HL-60 (cell line): ENCODE results near the gene GNAT2.

Experiments
- CTCF ChIP-seq: IDR thresholded peaks from one replicate; pipeline ENCODE4 v1.5.1; 2011; ENCODE audit warnings: low read length, control low read depth, inconsistent platforms; ENCODE audit not compliant: insufficient read depth
- GABPA ChIP-seq: IDR thresholded peaks from 2 replicates; pipeline ENCODE4 v1.6.1; 2012; ENCODE audit warnings: low read depth
- POLR2AphosphoS5 ChIP-seq: IDR thresholded peaks from 2 replicates; pipeline ENCODE4 v1.6.1; 2012; ENCODE audit warnings: low read depth
- REST ChIP-seq: IDR thresholded peaks from 2 replicates; pipeline ENCODE4 v1.6.1; 2012; ENCODE audit warnings: low read depth; ENCODE audit not compliant: insufficient replicate concordance
- SPI1 ChIP-seq: IDR thresholded peaks from 2 replicates; pipeline ENCODE4 v1.6.1; 2012; ENCODE audit warnings: low read depth, mild to moderate bottlenecking, borderline replicate concordance

DNA sequence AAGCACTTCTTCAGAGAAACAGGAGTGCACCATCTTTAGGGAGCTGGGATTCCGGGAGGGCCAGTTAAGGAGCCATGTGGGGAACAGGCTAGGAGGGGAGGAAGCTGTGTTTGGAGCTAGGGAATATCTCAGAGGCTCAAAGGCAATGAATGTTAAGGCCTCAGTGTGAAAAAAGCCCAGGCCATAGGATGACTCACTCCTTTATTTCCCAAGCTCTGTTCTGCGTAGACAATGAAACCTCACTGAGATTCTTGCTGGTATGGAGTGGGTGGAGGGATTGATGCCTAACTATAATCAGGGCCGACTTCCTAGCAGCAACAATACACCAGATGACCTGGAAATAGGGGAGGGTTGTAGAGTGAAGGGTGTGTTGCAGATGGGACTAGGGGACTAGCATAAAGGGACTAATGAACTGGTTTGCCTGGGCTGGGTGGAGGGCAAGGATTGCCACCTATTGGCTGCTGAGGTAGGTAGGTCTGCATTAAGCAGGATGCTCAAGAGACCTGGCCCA lies 2.1 kb downstream of the GNAT2 start:
- no peak for TF ChIP-seq CTCF
- no peak for TF ChIP-seq POLR2AphosphoS5
- TF ChIP-seq GABPA, result no peak
- TF ChIP-seq REST, result no peak
- no peak for TF ChIP-seq SPI1
